K562 (cell line): ENCODE results near the gene FERMT3. TPM values are rescaled to one million over a fixed set of nuclear protein-coding genes. Genes with fewer than 3 reads are reported as not detected.
A peak's percentile ranks its signal among the peaks of the same experiment; 100 is the strongest.

ENCODE experiments used
- ATAC-seq: fragments of 200-7000 bp; cut with Tn5 transposase; 3 replicates; pipeline ENCODE4 v1.9.1; 2020; ENCODE audit warnings: moderate library complexity
- BruUV-seq: library from RNA; stranded (reverse); fragments of 400-500 nt; replicated peaks from 2 replicates; lab custom pipeline; 2021; lab: Mats Ljungman, UMichigan
- CTCF ChIA-PET: fragments of 300-600 bp; formaldehyde crosslinking; extraction: SDS; loops from one replicate; lab custom pipeline; 2021; ENCODE audit warnings: low intra/inter-chr PET ratio; lab: Yijun Ruan, JAX
- POLR2A ChIA-PET: fragments of 300-600, 350-650 bp; sonication (Branson Sonifier 250); formaldehyde crosslinking; extraction: SDS; loops from one replicate; lab custom pipeline; 2021; ENCODE audit warnings: antibody characterized with exemption, inconsistent platforms; lab: Yijun Ruan, JAX
- DNase-seq, 4 experiments: peaks; one replicate each; pipeline versions ENCODE4 v3.0.0 to v3.0.0-alpha.2; 2011 to 2018; ENCODE audit warnings: low spot score in 3 of 4, mixed read lengths in 3 of 4; ENCODE audit errors: extremely low read depth in 1 of 4
- FAIRE-seq: peaks from 2 replicates; lab custom pipeline; 2011; peaks lifted over from hg19 to GRCh38; lab: Jason Lieb, UNC
- H2AFZ ChIP-seq: 2 replicates; pipeline ENCODE4 v1.6.0; 2011; ENCODE audit warnings: low read depth, low read length, control low read depth, inconsistent platforms
- H3K27ac ChIP-seq: fragments of 200-600 bp; 3 replicates; pipeline ENCODE4 v1.8.0; 2011; ENCODE audit warnings: low read depth, mild to moderate bottlenecking, control low read depth, inconsistent platforms, low read length, moderate library complexity, mixed read lengths; ENCODE audit errors: extremely low read depth
- H3K27me3 ChIP-seq, 2 experiments: fragments of 300-600 bp in 1 of 2; 2 replicates in 1 of 2; 3 replicates in 1 of 2; pipeline versions ENCODE4 v1.6.0 to v1.8.0; 2011; ENCODE audit warnings: inconsistent platforms in 2 of 2, low read length in 2 of 2, mild to moderate bottlenecking in 1 of 2, mixed read lengths in 1 of 2, moderate library complexity in 1 of 2; ENCODE audit not compliant: control insufficient read depth in 2 of 2, insufficient read depth in 2 of 2
- H3K36me3 ChIP-seq: fragments of 300-600 bp; 3 replicates; pipeline ENCODE4 v1.8.0; 2011; ENCODE audit warnings: mild to moderate bottlenecking, low read length, inconsistent platforms; ENCODE audit not compliant: control insufficient read depth, insufficient read depth
- H3K4me1 ChIP-seq, 2 experiments: fragments of 200-600 bp in 1 of 2; replicated peaks in 1 of 2; 2 replicates in 1 of 2; 3 replicates in 1 of 2; pipeline versions ENCODE4 v1.5.1 to v1.8.0; 2011; ENCODE audit warnings: inconsistent platforms in 2 of 2, low read length in 2 of 2, mild to moderate bottlenecking in 1 of 2, mixed read lengths in 1 of 2, moderate library complexity in 1 of 2; ENCODE audit not compliant: control insufficient read depth in 2 of 2, insufficient read depth in 2 of 2
- H3K4me2 ChIP-seq: 2 replicates; pipeline ENCODE4 v1.6.1; 2011; ENCODE audit warnings: low read length, control low read depth, inconsistent platforms, mixed read lengths; ENCODE audit not compliant: insufficient read depth
- H3K4me3 ChIP-seq: fragments of 200-600 bp; sonication (generic), shearing (Covaris generic); 2 replicates; pipeline ENCODE4 v1.5.1; 2016; ENCODE audit warnings: control low read depth, inconsistent platforms
- H3K79me2 ChIP-seq: fragments of 200-600 bp; 3 replicates; pipeline ENCODE4 v1.8.0; 2011; ENCODE audit warnings: low read length, inconsistent platforms; ENCODE audit not compliant: control insufficient read depth, insufficient read depth
- H3K9ac ChIP-seq, 2 experiments: 2 replicates each; pipeline versions ENCODE4 v1.6.0 to v1.6.1; 2011; ENCODE audit warnings: low read depth in 2 of 2, low read length in 2 of 2, control low read depth in 1 of 2, inconsistent platforms in 1 of 2, mild to moderate bottlenecking in 1 of 2, mixed read lengths in 1 of 2; ENCODE audit not compliant: insufficient read depth in 1 of 2
- H3K9me1 ChIP-seq: one replicate; pipeline ENCODE4 v1.6.0; 2011; ENCODE audit warnings: inconsistent platforms, mild to moderate bottlenecking, low read length, moderate library complexity; ENCODE audit not compliant: control insufficient read depth, insufficient read depth
- H3K9me3 ChIP-seq: replicated peaks from 2 replicates; pipeline ENCODE4 v1.5.1; 2011; ENCODE audit warnings: low read depth, low read length, inconsistent platforms; ENCODE audit not compliant: control insufficient read depth, insufficient read depth
- H4K20me1 ChIP-seq: replicated peaks from 2 replicates; pipeline ENCODE4 v1.6.1; 2011; ENCODE audit warnings: low read length, inconsistent platforms, mixed read lengths; ENCODE audit not compliant: control insufficient read depth, insufficient read depth
- CBX8 ChIP-seq: fragments of 200-600 bp; sonication (generic); IDR thresholded peaks from 2 replicates; pipeline ENCODE4 v1.6.1; 2012; ENCODE audit warnings: borderline replicate concordance, mixed run types, low read depth, mild to moderate bottlenecking, moderate library complexity, mixed read lengths, low read length, control low read depth, inconsistent platforms; ENCODE audit not compliant: poor library complexity, severe bottlenecking; ENCODE audit errors: extremely low read depth
- IFI16 ChIP-seq: fragments of 250-450 bp; sonication (Bioruptor Pico); IDR thresholded peaks from 2 replicates; pipeline ENCODE4 v2.1.2; 2022; ENCODE audit warnings: mild to moderate bottlenecking, inconsistent platforms
- JUNB ChIP-seq: fragments of 450-650 bp; formaldehyde crosslinking; conservative IDR thresholded peaks from 2 replicates; pipeline ENCODE4 v1.4.0; 2020; ENCODE audit warnings: mild to moderate bottlenecking
- LARP7 ChIP-seq: fragments of 450-650 bp; IDR thresholded peaks from 2 replicates; pipeline ENCODE4 v1.6.1; 2016
- MEF2D ChIP-seq: conservative IDR thresholded peaks from 2 replicates; pipeline ENCODE4 v1.6.1; 2016; ENCODE audit warnings: low read depth, missing genetic modification characterization, missing compliant biosample characterization
- MEIS2 ChIP-seq: fragments of 450-650 bp; IDR thresholded peaks from 2 replicates; pipeline ENCODE4 v1.6.1; 2014; ENCODE audit warnings: mild to moderate bottlenecking; ENCODE audit not compliant: partially characterized antibody
- NBN ChIP-seq: fragments of 450-650 bp; IDR thresholded peaks from 2 replicates; pipeline ENCODE4 v1.6.1; 2016; ENCODE audit warnings: low read depth, mild to moderate bottlenecking
- POLR2G ChIP-seq: fragments of 200-400 bp; formaldehyde crosslinking; IDR thresholded peaks from 2 replicates; pipeline ENCODE4 v1.6.1; 2017; ENCODE audit warnings: low read depth, mild to moderate bottlenecking, antibody characterized with exemption, low read length, moderate library complexity
- PTBP1 ChIP-seq: fragments of 200-400 bp; formaldehyde crosslinking; IDR thresholded peaks from 2 replicates; pipeline ENCODE4 v1.6.1; 2017; ENCODE audit warnings: low read depth, low read length
- RBFOX2 ChIP-seq: fragments of 200-400 bp; formaldehyde crosslinking; IDR thresholded peaks from 2 replicates; pipeline ENCODE4 v1.6.1; 2017; ENCODE audit warnings: low read depth, mild to moderate bottlenecking, low read length, moderate library complexity
- TRIM24 ChIP-seq, 2 experiments: fragments of 450-650 bp; IDR thresholded peaks; 2 replicates each; pipeline ENCODE4 v1.6.1; 2016
- YBX1 ChIP-seq: fragments of 450-650 bp; IDR thresholded peaks from 2 replicates; pipeline ENCODE4 v1.7.1; 2016; ENCODE audit warnings: mild to moderate bottlenecking
- ZBTB49 ChIP-seq: sonication (generic); formaldehyde crosslinking; IDR thresholded peaks from 2 replicates; pipeline ENCODE4 v1.8.0; 2022; ENCODE audit warnings: missing genetic modification reagents, mild to moderate bottlenecking, borderline replicate concordance
- ZC3H11A ChIP-seq: IDR thresholded peaks from 2 replicates; pipeline ENCODE4 v1.6.1; 2012; ENCODE audit warnings: low read depth, low read length, improper control_type of control experiment
- ZNF316 ChIP-seq: fragments of 450-650 bp; IDR thresholded peaks from 2 replicates; pipeline ENCODE4 v1.6.1; 2016
- ZNF408 ChIP-seq: fragments of 250-450 bp; sonication (Bioruptor Pico); IDR thresholded peaks from 2 replicates; pipeline ENCODE4 v1.4.0; 2020; ENCODE audit warnings: low read depth, mild to moderate bottlenecking, moderate library complexity
- ZNF707 ChIP-seq: fragments of 250-450 bp; sonication (Bioruptor Pico); conservative IDR thresholded peaks from 2 replicates; pipeline ENCODE4 v1.8.0; 2022; ENCODE audit warnings: inconsistent platforms, mild to moderate bottlenecking, moderate library complexity
- WGBS: fragments of 100-300 bp; shearing (Covaris generic); methylation state at CpG from one replicate; pipeline ENCODE4 v1.1.6; 2016; ENCODE audit warnings: low coverage, mixed read lengths; ENCODE audit not compliant: insufficient coverage; ENCODE audit errors: missing lambda C conversion rate; 5-methylcytosine and 5-hydroxymethylcytosine counted together
- in situ Hi-C: fragments of 300-500 bp; cut with MboI; formaldehyde crosslinking; loops from 4 replicates; pipeline ENCODE4 v1.15.0; 2018; ENCODE audit warnings: inconsistent platforms, mixed read lengths
- intact Hi-C: fragments of 100-400 bp; cut with micrococcal nuclease; formaldehyde crosslinking; loops from 2 replicates; pipeline ENCODE4 v1.14.2; 2022
- polyA plus RNA-seq, 8 experiments: library from polyadenylated mRNA; depleted of rRNA in 4 of 8; stranded (reverse) in 5 of 8; unstranded in 3 of 8; fragments of >200 nt; fragmentation: Nextera tagmentation in 2 of 8; fragmentation: Illumina TruSeq in 1 of 8; extraction: Ambion mirVana in 2 of 8; extraction: Trizol in 1 of 8; gene quantifications; 2 replicates each; pipeline versions ENCODE4 v1.2.1 to v1.2.3, GENCODE V29; 2011 to 2014; ENCODE audit warnings: inconsistent platforms in 1 of 8, missing spikeins in 1 of 8
- total RNA-seq, 7 experiments: library from RNA; depleted of rRNA in 6 of 7; stranded (reverse); fragments of >200 nt in 6 of 7; fragmentation: Illumina TruSeq in 2 of 7; extraction: Trizol in 2 of 7; gene quantifications; 2 replicates each; pipeline versions ENCODE4 v1.2.1 to v1.2.3, GENCODE V29; 2011 to 2021; ENCODE audit warnings: low replicate concordance in 1 of 7
- TF ChIP-seq, protein P1 (sequence below): fragments of 250-450 bp; sonication (Bioruptor Pico); IDR thresholded peaks from 2 replicates; pipeline ENCODE4 v1.8.0; 2022; ENCODE audit warnings: moderate library complexity, mild to moderate bottlenecking, inconsistent platforms

FERMT3 gene
- total and polyA plus RNA-seq, 9 of the 15 experiments (the other 6 are each of a cell fraction or from before 2014, with no cell fraction given): 3.2 to 275 (median 79.7) TPM

DNA sequence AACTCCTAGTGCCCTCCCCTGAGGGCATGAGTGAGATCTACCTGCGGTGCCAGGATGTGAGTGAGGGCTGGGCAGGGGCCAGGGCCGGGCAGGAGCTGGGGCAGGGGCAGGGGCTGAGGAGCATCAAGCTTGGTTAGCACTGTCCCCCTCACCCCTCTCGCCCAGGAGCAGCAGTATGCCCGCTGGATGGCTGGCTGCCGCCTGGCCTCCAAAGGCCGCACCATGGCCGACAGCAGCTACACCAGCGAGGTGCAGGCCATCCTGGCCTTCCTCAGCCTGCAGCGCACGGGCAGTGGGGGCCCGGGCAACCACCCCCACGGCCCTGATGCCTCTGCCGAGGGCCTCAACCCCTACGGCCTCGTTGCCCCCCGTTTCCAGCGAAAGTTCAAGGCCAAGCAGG is 13.8 kb downstream of the FERMT3 start:
- ATAC-seq (no peak), FAIRE-seq (no peak), DNase-seq (no peak)
- no peaks in the 10 kb centered on the region for H4K20me1 ChIP-seq
- H3K27me3 ChIP-seq: no peaks in the 10 kb centered on the region
- H3K4me1 ChIP-seq: peaks cover 0 to 37% of the 10 kb centered on the region in 2 experiments; a peak in 3 of 5 replicates
- H3K27ac ChIP-seq: no peak overlapping the region
- no peaks in the 10 kb centered on the region for H3K9me3 ChIP-seq
- H3K9ac ChIP-seq: no peak overlapping the region
- in situ Hi-C loops (no loop called here), intact Hi-C loops (no loop called here)
- peaks cover 5% of the 10 kb centered on the region for H3K79me2 ChIP-seq
- H3K4me2 ChIP-seq: no peak overlapping the region
- no peak overlapping the region for H2AFZ ChIP-seq
- TF ChIP-seq ZC3H11A: no peak
- no peak for TF ChIP-seq TRIM24 (IDR thresholded peaks at IDR 0.05)
- TF ChIP-seq YBX1: no peak
- TF ChIP-seq RBFOX2: peak; percentile 59
- TF ChIP-seq, protein P1, sequence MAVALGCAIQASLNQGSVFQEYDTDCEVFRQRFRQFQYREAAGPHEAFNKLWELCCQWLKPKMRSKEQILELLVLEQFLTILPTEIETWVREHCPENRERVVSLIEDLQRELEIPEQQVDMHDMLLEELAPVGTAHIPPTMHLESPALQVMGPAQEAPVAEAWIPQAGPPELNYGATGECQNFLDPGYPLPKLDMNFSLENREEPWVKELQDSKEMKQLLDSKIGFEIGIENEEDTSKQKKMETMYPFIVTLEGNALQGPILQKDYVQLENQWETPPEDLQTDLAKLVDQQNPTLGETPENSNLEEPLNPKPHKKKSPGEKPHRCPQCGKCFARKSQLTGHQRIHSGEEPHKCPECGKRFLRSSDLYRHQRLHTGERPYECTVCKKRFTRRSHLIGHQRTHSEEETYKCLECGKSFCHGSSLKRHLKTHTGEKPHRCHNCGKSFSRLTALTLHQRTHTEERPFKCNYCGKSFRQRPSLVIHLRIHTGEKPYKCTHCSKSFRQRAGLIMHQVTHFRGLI (CRISPR knock-in tag): no peak
- TF ChIP-seq ZNF707 (CRISPR knock-in tag): no peak
- no peak for TF ChIP-seq IFI16 (CRISPR knock-in tag)
- no peak for TF ChIP-seq CBX8
- TF ChIP-seq MEIS2: no peak
- TF ChIP-seq POLR2G: peak; percentile 57; the same call in 1 of the 2 replicates
- TF ChIP-seq ZNF316: no peak
- TF ChIP-seq JUNB (CRISPR knock-in tag): no peak
- TF ChIP-seq NBN: no peak
- no peak for TF ChIP-seq ZNF408 (CRISPR knock-in tag)
- TF ChIP-seq PTBP1: no peak
- TF ChIP-seq ZBTB49: no peak
- no peak for TF ChIP-seq MEF2D (tag)
- TF ChIP-seq LARP7: no peak
- H3K4me3 ChIP-seq: no peak overlapping the region
- CTCF ChIA-PET: no interaction called here
- no TSS peak for BruUV-seq
- POLR2A ChIA-PET: interaction anchor here (7.0 kb wide), 1 partner anchor 13 kb away, joined by 57 read pairs; the partner anchor contains the start of gene FERMT3
- H3K9me1 ChIP-seq: peaks cover 5% of the 10 kb centered on the region
- peaks cover 81% of the 10 kb centered on the region for H3K36me3 ChIP-seq
- WGBS: 89% methylated on average over 14 of the region's 17 CpGs
